Measurements from ENCODE around the gene INTS14.

INTS14 gene

GRCh38 chr15:65641768-65642475 is 31.0 kb upstream of the INTS14 start:
- TF ChIP-seq ZFX (IDR thresholded peaks at IDR 0.05; ENCODE audit: borderline replicate concordance) (no peak), CTCF (IDR thresholded peaks at IDR 0.05) (no peak)
- H3K27ac ChIP-seq: no peak overlapping the region

GRCh38 chr15:65639509-65639908 is 28.6 kb upstream of the INTS14 start:
- no peak for TF ChIP-seq CTCF (IDR thresholded peaks at IDR 0.05)
- no peak for TF ChIP-seq ZFX (IDR thresholded peaks at IDR 0.05; ENCODE audit: borderline replicate concordance)
- H3K27ac ChIP-seq: no peak overlapping the region

- TF ChIP-seq ZFX (IDR thresholded peaks at IDR 0.05; ENCODE audit: borderline replicate concordance) (no peak), CTCF (IDR thresholded peaks at IDR 0.05) (peak; percentile 87)
These were observed 27.8 kb upstream of the INTS14 start for GRCh38 chr15:65638681-65639089.

GRCh38 chr15:65638109-65638508 is 27.2 kb upstream of the INTS14 start:
- TF ChIP-seq ZFX (IDR thresholded peaks at IDR 0.05; ENCODE audit: borderline replicate concordance) (no peak), CTCF (IDR thresholded peaks at IDR 0.05) (no peak)
- no peak overlapping the region for H3K27ac ChIP-seq

More at GRCh38 chr15:65638681-65639089, 27.8 kb upstream of the INTS14 start:
- H3K27ac ChIP-seq: no peak overlapping the region

GRCh38 chr15:65634356-65634755 is 23.4 kb upstream of the INTS14 start:
- no peak for TF ChIP-seq ZFX (IDR thresholded peaks at IDR 0.05; ENCODE audit: borderline replicate concordance)
- TF ChIP-seq CTCF (IDR thresholded peaks at IDR 0.05): no peak
- H3K27ac ChIP-seq: no peak overlapping the region

- TF ChIP-seq CTCF (IDR thresholded peaks at IDR 0.05): no peak
- TF ChIP-seq ZFX (IDR thresholded peaks at IDR 0.05; ENCODE audit: borderline replicate concordance): no peak
- no peak overlapping the region for H3K27ac ChIP-seq
These were observed 22.8 kb upstream of the INTS14 start for GRCh38 chr15:65633752-65634151.

- TF ChIP-seq CTCF (IDR thresholded peaks at IDR 0.05): no peak
- TF ChIP-seq ZFX (IDR thresholded peaks at IDR 0.05; ENCODE audit: borderline replicate concordance): no peak
- no peak overlapping the region for H3K27ac ChIP-seq
These were observed 21.9 kb upstream of the INTS14 start for GRCh38 chr15:65632780-65633375.

Data from 22Rv1 (cell line).